ENCODE data around the gene PACSIN2. TPM values are rescaled to one million over a fixed set of nuclear protein-coding genes. Genes with fewer than 3 reads are reported as not detected.

PACSIN2 gene
- total RNA-seq, 1 donor from 2014 or later = 48.9 TPM

- ATAC-seq (ENCODE audit: low read depth) (no peak), DNase-seq (no peak)
- no peak overlapping the region for H3K4me3 Mint-ChIP-seq
- POLR2A ChIA-PET = interaction anchor here (0.5 to 1.3 kb wide), 3 partner anchors 29 to 123 kb away, joined by 3 to 11 read pairs (median 4); partner anchors contain the start of gene PACSIN2
- CTCF ChIA-PET = interaction anchor here (1.7 kb wide), 1 partner anchor 142 kb away, joined by 4 read pairs; no protein-coding TSS in a partner anchor
- intact Hi-C loops (cut with micrococcal nuclease) = no loop called here
- H3K27me3 Mint-ChIP-seq = no peaks in the 10 kb centered on the region
- peaks cover 92% of the 10 kb centered on the region for H3K4me1 Mint-ChIP-seq
- TF ChIP-seq CTCF (IDR thresholded peaks at IDR 0.05) = no peak
- H3K36me3 Mint-ChIP-seq (ENCODE audit: low read depth) = peaks cover 32% of the 10 kb centered on the region
- peak overlapping the region; percentile 67 for H3K27ac Mint-ChIP-seq
- H3K9me3 Mint-ChIP-seq = no peaks in the 10 kb centered on the region
These were observed 122.8 kb downstream of the PACSIN2 start for GRCh38 chr22:42892156-42892555.

GRCh38 chr22:42891696-42892095 lies 123.3 kb downstream of the PACSIN2 start:
- peak overlapping the region; percentile 75 for H3K27ac Mint-ChIP-seq
- DNase-seq = no peak
- H3K9me3 Mint-ChIP-seq = no peaks in the 10 kb centered on the region
- ATAC-seq (ENCODE audit: low read depth) = no peak
- peaks cover 90% of the 10 kb centered on the region for H3K4me1 Mint-ChIP-seq
- ChIA-PET CTCF (interaction anchor here (1.7 kb wide), 1 partner anchor 142 kb away, joined by 4 read pairs; no protein-coding TSS in a partner anchor), POLR2A (no interaction called here)
- no peak for TF ChIP-seq CTCF (IDR thresholded peaks at IDR 0.05)
- intact Hi-C loops (cut with micrococcal nuclease) = no loop called here
- no peak overlapping the region for H3K4me3 Mint-ChIP-seq
- no peaks in the 10 kb centered on the region for H3K27me3 Mint-ChIP-seq
- peaks cover 35% of the 10 kb centered on the region for H3K36me3 Mint-ChIP-seq (ENCODE audit: low read depth)

- POLR2A ChIA-PET = no interaction called here
- no peak for TF ChIP-seq CTCF (IDR thresholded peaks at IDR 0.05)
- DNase-seq (no peak), ATAC-seq (ENCODE audit: low read depth) (no peak)
- intact Hi-C loops (cut with micrococcal nuclease) = no loop called here
- CTCF ChIA-PET = no interaction called here
- peaks cover 41% of the 10 kb centered on the region for H3K36me3 Mint-ChIP-seq (ENCODE audit: low read depth)
- no peaks in the 10 kb centered on the region for H3K9me3 Mint-ChIP-seq
- peaks cover 85% of the 10 kb centered on the region for H3K4me1 Mint-ChIP-seq
- H3K27ac Mint-ChIP-seq = peak overlapping the region; percentile 75
- no peaks in the 10 kb centered on the region for H3K27me3 Mint-ChIP-seq
- peak overlapping the region; percentile 17 for H3K4me3 Mint-ChIP-seq
These were observed 123.9 kb downstream of the PACSIN2 start for GRCh38 chr22:42891008-42891407.

- Mint-ChIP-seq H3K9me3 (no peaks in the 10 kb centered on the region), H3K4me3 (peak overlapping the region; percentile 77), H3K27me3 (no peaks in the 10 kb centered on the region), H3K36me3 (ENCODE audit: low read depth) (peaks cover 55% of the 10 kb centered on the region), H3K4me1 (peaks cover 68% of the 10 kb centered on the region), H3K27ac (peak overlapping the region; percentile 90)
- no peak for TF ChIP-seq CTCF (IDR thresholded peaks at IDR 0.05)
- ChIA-PET CTCF (interaction anchor here (0.6 to 1.8 kb wide), 5 partner anchors 13 to 145 kb away, joined by 3 to 5 read pairs (median 3); no protein-coding TSS in a partner anchor), POLR2A (interaction anchor here (0.6 to 1.3 kb wide), 14 partner anchors 9 to 699 kb away, joined by 3 to 10 read pairs (median 4); partner anchors contain the start of gene POLDIP3)
- intact Hi-C loops (cut with micrococcal nuclease) = loop anchor here (1.0 to 5.0 kb wide), 3 partner anchors 33 to 78 kb away; partner anchors contain the start of gene ARFGAP3
- ATAC-seq (ENCODE audit: low read depth) = peak; percentile 88
- no peak for DNase-seq
These were observed 125.6 kb downstream of the PACSIN2 start for GRCh38 chr22:42889304-42889703.

GRCh38 chr22:42887523-42888507 lies 127.1 kb downstream of the PACSIN2 start:
- no peak overlapping the region for H3K27ac Mint-ChIP-seq
- peaks cover 67% of the 10 kb centered on the region for H3K36me3 Mint-ChIP-seq (ENCODE audit: low read depth)
- CTCF ChIA-PET = no interaction called here
- ATAC-seq (ENCODE audit: low read depth) (no peak), DNase-seq (no peak)
- no peaks in the 10 kb centered on the region for H3K9me3 Mint-ChIP-seq
- TF ChIP-seq CTCF (IDR thresholded peaks at IDR 0.05) = no peak
- peaks cover 55% of the 10 kb centered on the region for H3K4me1 Mint-ChIP-seq
- H3K4me3 Mint-ChIP-seq = no peak overlapping the region
- POLR2A ChIA-PET = interaction anchor here (0.8 kb wide), 1 partner anchor 44 kb away, joined by 3 read pairs; no protein-coding TSS in a partner anchor
- intact Hi-C loops (cut with micrococcal nuclease) = loop anchor here (2.0 to 5.0 kb wide), 2 partner anchors 31 to 79 kb away; partner anchors contain the start of gene ARFGAP3
- H3K27me3 Mint-ChIP-seq = no peaks in the 10 kb centered on the region
